ENCODE data around the gene ESYT1. TPM values are rescaled to one million over a fixed set of nuclear protein-coding genes. Genes with fewer than 3 reads are reported as not detected.

The ESYT1 gene
- total RNA-seq, 1 donor from 2014 or later = 75.3 TPM

GRCh38 chr12:56082382-56082781, 45.7 kb upstream of the ESYT1 start:
- Histone ChIP-seq H3K9me3 (ENCODE audit: low read depth) (no peaks in the 10 kb centered on the region), H3K36me3 (no peaks in the 10 kb centered on the region), H3K79me2 (ENCODE audit: low read depth) (no peaks in the 10 kb centered on the region), H3K27me3 (peaks cover 25% of the 10 kb centered on the region), H3K4me2 (no peak overlapping the region), H4K20me1 (ENCODE audit: low read depth) (no peaks in the 10 kb centered on the region), H3K9ac (no peak overlapping the region), H3K4me3 (no peak overlapping the region), H3K4me1 (peaks cover 16% of the 10 kb centered on the region), H2AFZ (replicated peaks) (no peak overlapping the region), H3K27ac (no peak overlapping the region), H3F3A (ENCODE audit: low read depth) (peaks cover 27% of the 10 kb centered on the region)
- H3K4me3 Mint-ChIP-seq = no peak overlapping the region
- H3K9me3 Mint-ChIP-seq = peaks cover 3% of the 10 kb centered on the region
- H3K27ac Mint-ChIP-seq = no peak overlapping the region
- no peak for DNase-seq (ENCODE audit: low spot score)
- H3K4me1 Mint-ChIP-seq = peaks cover 8% of the 10 kb centered on the region
- no peak for TF ChIP-seq EZH2phosphoT487 (IDR thresholded peaks at IDR 0.05)
- TF ChIP-seq EZH2 (IDR thresholded peaks at IDR 0.05) = no peak
- TF ChIP-seq, protein P1, sequence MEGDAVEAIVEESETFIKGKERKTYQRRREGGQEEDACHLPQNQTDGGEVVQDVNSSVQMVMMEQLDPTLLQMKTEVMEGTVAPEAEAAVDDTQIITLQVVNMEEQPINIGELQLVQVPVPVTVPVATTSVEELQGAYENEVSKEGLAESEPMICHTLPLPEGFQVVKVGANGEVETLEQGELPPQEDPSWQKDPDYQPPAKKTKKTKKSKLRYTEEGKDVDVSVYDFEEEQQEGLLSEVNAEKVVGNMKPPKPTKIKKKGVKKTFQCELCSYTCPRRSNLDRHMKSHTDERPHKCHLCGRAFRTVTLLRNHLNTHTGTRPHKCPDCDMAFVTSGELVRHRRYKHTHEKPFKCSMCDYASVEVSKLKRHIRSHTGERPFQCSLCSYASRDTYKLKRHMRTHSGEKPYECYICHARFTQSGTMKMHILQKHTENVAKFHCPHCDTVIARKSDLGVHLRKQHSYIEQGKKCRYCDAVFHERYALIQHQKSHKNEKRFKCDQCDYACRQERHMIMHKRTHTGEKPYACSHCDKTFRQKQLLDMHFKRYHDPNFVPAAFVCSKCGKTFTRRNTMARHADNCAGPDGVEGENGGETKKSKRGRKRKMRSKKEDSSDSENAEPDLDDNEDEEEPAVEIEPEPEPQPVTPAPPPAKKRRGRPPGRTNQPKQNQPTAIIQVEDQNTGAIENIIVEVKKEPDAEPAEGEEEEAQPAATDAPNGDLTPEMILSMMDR (IDR thresholded peaks at IDR 0.05) = no peak
- H3K36me3 Mint-ChIP-seq = no peaks in the 10 kb centered on the region
- H3K27me3 Mint-ChIP-seq (ENCODE audit: insufficient read depth, low read depth) = peaks cover 22% of the 10 kb centered on the region

- no peak overlapping the region for H3K27ac ChIP-seq
- no peak overlapping the region for H3K4me3 Mint-ChIP-seq
- H3F3A ChIP-seq (ENCODE audit: low read depth) = peaks cover 26% of the 10 kb centered on the region
- H3K4me3 ChIP-seq = no peak overlapping the region
- H4K20me1 ChIP-seq (ENCODE audit: low read depth) = no peaks in the 10 kb centered on the region
- no peak overlapping the region for H3K4me2 ChIP-seq
- peaks cover 8% of the 10 kb centered on the region for H3K4me1 Mint-ChIP-seq
- peaks cover 25% of the 10 kb centered on the region for H3K27me3 ChIP-seq
- H3K9me3 ChIP-seq (ENCODE audit: low read depth) = no peaks in the 10 kb centered on the region
- H3K79me2 ChIP-seq (ENCODE audit: low read depth) = no peaks in the 10 kb centered on the region
- no peaks in the 10 kb centered on the region for H3K36me3 ChIP-seq
- H3K9ac ChIP-seq = no peak overlapping the region
- no peak overlapping the region for H3K27ac Mint-ChIP-seq
- peaks cover 16% of the 10 kb centered on the region for H3K4me1 ChIP-seq
- no peak for TF ChIP-seq EZH2phosphoT487 (IDR thresholded peaks at IDR 0.05)
- no peaks in the 10 kb centered on the region for H3K36me3 Mint-ChIP-seq
- H3K27me3 Mint-ChIP-seq (ENCODE audit: insufficient read depth, low read depth) = peaks cover 24% of the 10 kb centered on the region
- peaks cover 3% of the 10 kb centered on the region for H3K9me3 Mint-ChIP-seq
- no peak overlapping the region for H2AFZ ChIP-seq (replicated peaks)
- no peak for DNase-seq (ENCODE audit: low spot score)
Measured at GRCh38 chr12:56082967-56083366, 45.1 kb upstream of the ESYT1 start.

GRCh38 chr12:56084958-56085543, 43.0 kb upstream of the ESYT1 start:
- Histone ChIP-seq H2AFZ (replicated peaks) (no peak overlapping the region), H3K36me3 (no peaks in the 10 kb centered on the region), H3K9ac (no peak overlapping the region), H3K27me3 (peaks cover 18% of the 10 kb centered on the region), H3K4me2 (no peak overlapping the region), H3F3A (ENCODE audit: low read depth) (peaks cover 6% of the 10 kb centered on the region), H4K20me1 (ENCODE audit: low read depth) (no peaks in the 10 kb centered on the region), H3K4me3 (no peak overlapping the region), H3K79me2 (ENCODE audit: low read depth) (no peaks in the 10 kb centered on the region), H3K9me3 (ENCODE audit: low read depth) (no peaks in the 10 kb centered on the region), H3K27ac (no peak overlapping the region), H3K4me1 (peaks cover 15% of the 10 kb centered on the region)
- H3K27ac Mint-ChIP-seq = no peak overlapping the region
- peaks cover 2% of the 10 kb centered on the region for H3K4me1 Mint-ChIP-seq
- no peak overlapping the region for H3K4me3 Mint-ChIP-seq
- no peaks in the 10 kb centered on the region for H3K36me3 Mint-ChIP-seq
- peak; percentile 61 for DNase-seq (ENCODE audit: low spot score)
- H3K27me3 Mint-ChIP-seq (ENCODE audit: insufficient read depth, low read depth) = peaks cover 15% of the 10 kb centered on the region
- no peaks in the 10 kb centered on the region for H3K9me3 Mint-ChIP-seq
- TF ChIP-seq, protein P1 (IDR thresholded peaks at IDR 0.05) = peak; percentile 66
- no peak for TF ChIP-seq EZH2 (IDR thresholded peaks at IDR 0.05)

DNA sequence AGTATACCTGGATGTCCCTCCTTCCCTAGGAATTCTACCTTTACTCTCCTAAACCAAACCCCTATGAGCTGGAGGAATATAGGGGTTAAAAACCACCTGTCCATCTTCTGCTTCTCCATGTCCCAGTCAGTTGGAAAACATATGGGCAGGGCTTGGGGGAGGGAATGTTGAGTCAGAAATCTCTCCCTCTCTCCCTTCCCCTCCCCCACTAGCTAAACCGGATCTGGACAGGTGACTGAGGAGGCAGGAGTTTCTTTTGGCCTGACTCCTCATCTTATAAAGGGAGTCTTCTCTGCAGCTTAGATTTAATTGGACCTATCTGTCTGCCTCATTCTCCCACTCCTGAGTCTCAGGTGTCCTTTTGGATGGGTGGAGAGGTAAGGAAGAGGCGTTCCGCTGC, 42.0 kb upstream of the ESYT1 start:
- Mint-ChIP-seq H3K9me3 (no peaks in the 10 kb centered on the region), H3K27me3 (ENCODE audit: insufficient read depth, low read depth) (peaks cover 11% of the 10 kb centered on the region), H3K27ac (no peak overlapping the region), H3K4me3 (no peak overlapping the region), H3K36me3 (no peaks in the 10 kb centered on the region), H3K4me1 (no peaks in the 10 kb centered on the region)
- Histone ChIP-seq H3K4me1 (peaks cover 8% of the 10 kb centered on the region), H2AFZ (replicated peaks) (no peak overlapping the region), H3K27me3 (peaks cover 7% of the 10 kb centered on the region), H3K4me2 (no peak overlapping the region), H3F3A (ENCODE audit: low read depth) (peaks cover 5% of the 10 kb centered on the region), H3K36me3 (no peaks in the 10 kb centered on the region), H3K9ac (no peak overlapping the region), H3K79me2 (ENCODE audit: low read depth) (no peaks in the 10 kb centered on the region), H3K4me3 (no peak overlapping the region), H3K9me3 (ENCODE audit: low read depth) (no peaks in the 10 kb centered on the region), H4K20me1 (ENCODE audit: low read depth) (no peaks in the 10 kb centered on the region), H3K27ac (no peak overlapping the region)
- TF ChIP-seq, protein P1 (IDR thresholded peaks at IDR 0.05) = no peak
- no peak for TF ChIP-seq EZH2phosphoT487 (IDR thresholded peaks at IDR 0.05)
- TF ChIP-seq EZH2 (IDR thresholded peaks at IDR 0.05) = no peak
- DNase-seq (ENCODE audit: low spot score) = no peak

Data from neural progenitor cell (in vitro differentiated cells).